Vagina (tissue), 2 donors: Measurements from ENCODE around the gene PPFIA3. TPM values are rescaled to one million over a fixed set of nuclear protein-coding genes. Genes with fewer than 3 reads are reported as not detected.
A peak's percentile ranks its signal among the peaks of the same experiment; 100 is the strongest.
"Not testable (repeated sequence)": the region's sequence is repeated elsewhere in the genome, so short reads cannot be mapped to it uniquely, and the experiment has no call there.

Experiments
- DNase-seq, 2 donors: peaks; one replicate each; pipeline ENCODE4 v3.0.0-alpha.2; 2017; ENCODE audit errors: extremely low spot score in 2 of 2
- H3K27ac ChIP-seq: fragments of 200-600 bp; sonication (generic); one replicate; pipeline ENCODE4 v1.5.1; 2019
- H3K27me3 ChIP-seq: fragments of 200-600 bp; sonication (generic); one replicate; pipeline ENCODE4 v1.5.1; 2019
- H3K36me3 ChIP-seq, 2 donors: fragments of 200-600 bp; sonication (generic); one replicate each; pipeline ENCODE4 v1.5.1; 2017 to 2019
- H3K4me1 ChIP-seq: fragments of 200-600 bp; sonication (generic); one replicate; pipeline ENCODE4 v1.5.1; 2019
- H3K4me3 ChIP-seq, 2 donors: fragments of 200-600 bp; sonication (generic); 1 replicate in 1 of 2; 2 replicates in 1 of 2; pipeline ENCODE4 v1.5.1; 2016 to 2019
- H3K9me3 ChIP-seq: fragments of 200-600 bp; sonication (generic); one replicate; pipeline ENCODE4 v1.5.1; 2019
- CTCF ChIP-seq, 3 experiments: fragments of 450-650 bp in 2 of 3; fragments of 200-600 bp in 1 of 3; sonication (generic) in 1 of 3; IDR thresholded peaks; one replicate each; pipeline ENCODE4 v1.5.1; 2017 to 2019; ENCODE audit warnings: antibody characterized with exemption in 3 of 3, mild to moderate bottlenecking in 2 of 3, moderate library complexity in 2 of 3
- POLR2A ChIP-seq, 2 donors: fragments of 450-650 bp; IDR thresholded peaks; one replicate each; pipeline ENCODE4 v1.6.1; 2017; ENCODE audit warnings: antibody characterized with exemption in 2 of 2, mild to moderate bottlenecking in 2 of 2, moderate library complexity in 2 of 2
- POLR2AphosphoS5 ChIP-seq, 2 donors: sonication (generic); formaldehyde crosslinking; IDR thresholded peaks; one replicate each; pipeline ENCODE4 v1.9.0; 2017; ENCODE audit warnings: antibody characterized with exemption in 2 of 2, mild to moderate bottlenecking in 2 of 2, low read depth in 1 of 2; ENCODE audit not compliant: insufficient read depth in 1 of 2
- intact Hi-C: fragments of 100-400 bp; cut with DNase I; formaldehyde crosslinking; loops from one replicate; pipeline ENCODE4 v1.15.1; 2023
- total RNA-seq: library from RNA; depleted of rRNA; stranded (reverse); fragments of >200 nt; gene quantifications from one replicate; pipeline ENCODE4 v1.2.3, GENCODE V29; 2016

The PPFIA3 gene
- total RNA-seq, 1 donor from 2014 or later = 4.7 TPM

GRCh38 chr19:49125025-49125731, 5.8 kb downstream of the PPFIA3 start:
- Histone ChIP-seq H3K36me3 (no peaks in the 10 kb centered on the region), H3K9me3 (no peaks in the 10 kb centered on the region), H3K4me1 (peaks cover 23% of the 10 kb centered on the region), H3K4me3 (no peak overlapping the region), H3K27ac (peak overlapping the region; percentile 22), H3K27me3 (no peaks in the 10 kb centered on the region)
- DNase-seq = peak in 1 of 2 donors; percentile 78
- TF ChIP-seq CTCF (IDR thresholded peaks at IDR 0.05) (no peak), POLR2AphosphoS5 (IDR thresholded peaks at IDR 0.05; ENCODE audit: insufficient read depth in 1 of 2, low read depth in 1 of 2) (peak in 1 of 2 donors; percentile 28)
- intact Hi-C loops = no loop called here

GRCh38 chr19:49126575-49126974, 7.2 kb downstream of the PPFIA3 start:
- TF ChIP-seq POLR2A (IDR thresholded peaks at IDR 0.05) = no peak
- no peak for TF ChIP-seq CTCF (IDR thresholded peaks at IDR 0.05)
- TF ChIP-seq POLR2AphosphoS5 (IDR thresholded peaks at IDR 0.05; ENCODE audit: insufficient read depth in 1 of 2, low read depth in 1 of 2) = no peak
- intact Hi-C loops = no loop called here
- no peak for DNase-seq
- Histone ChIP-seq H3K27me3 (no peaks in the 10 kb centered on the region), H3K27ac (no peak overlapping the region), H3K36me3 (no peaks in the 10 kb centered on the region), H3K4me1 (peaks cover 19% of the 10 kb centered on the region), H3K9me3 (no peaks in the 10 kb centered on the region), H3K4me3 (no peak overlapping the region)

- Histone ChIP-seq H3K4me3 (peak overlapping the region in 1 of 2 donors; percentile 38), H3K27ac (peak overlapping the region; percentile 75), H3K4me1 (peaks cover 19% of the 10 kb centered on the region)
- H3K36me3 ChIP-seq, H3K27me3 ChIP-seq, DNase-seq, intact Hi-C loops, H3K9me3 ChIP-seq: not testable (repeated sequence)
Observed at GRCh38 chr19:49127225-49127624, 7.9 kb downstream of the PPFIA3 start.

GRCh38 chr19:49127674-49128544, 8.6 kb downstream of the PPFIA3 start:
- TF ChIP-seq CTCF (IDR thresholded peaks at IDR 0.05) (peak in 1 of 3 experiments; percentile 22), POLR2A (IDR thresholded peaks at IDR 0.05) (no peak), POLR2AphosphoS5 (IDR thresholded peaks at IDR 0.05; ENCODE audit: insufficient read depth in 1 of 2, low read depth in 1 of 2) (peak; percentile 51 to 59)

GRCh38 chr19:49128545-49129237, 9.3 kb downstream of the PPFIA3 start:
- intact Hi-C loops = no loop called here
- peaks cover 28% of the 10 kb centered on the region for H3K4me1 ChIP-seq
- H3K4me3 ChIP-seq = peak overlapping the region; percentile 38 to 42
- no peaks in the 10 kb centered on the region for H3K36me3 ChIP-seq
- H3K9me3 ChIP-seq = no peaks in the 10 kb centered on the region
- peak overlapping the region; percentile 75 for H3K27ac ChIP-seq
- no peaks in the 10 kb centered on the region for H3K27me3 ChIP-seq
- TF ChIP-seq POLR2A (IDR thresholded peaks at IDR 0.05) (no peak), POLR2AphosphoS5 (IDR thresholded peaks at IDR 0.05; ENCODE audit: insufficient read depth in 1 of 2, low read depth in 1 of 2) (no peak), CTCF (IDR thresholded peaks at IDR 0.05) (no peak)
- peak in 1 of 2 donors; percentile 77 for DNase-seq

More at GRCh38 chr19:49127674-49128544, 8.6 kb downstream of the PPFIA3 start:
- intact Hi-C loops = no loop called here
- Histone ChIP-seq H3K9me3 (no peaks in the 10 kb centered on the region), H3K4me3 (peak overlapping the region; percentile 38 to 42), H3K27ac (peak overlapping the region; percentile 75), H3K27me3 (no peaks in the 10 kb centered on the region), H3K36me3 (no peaks in the 10 kb centered on the region), H3K4me1 (peaks cover 21% of the 10 kb centered on the region)
- peak in 1 of 2 donors; percentile 93 for DNase-seq
